BJ (cell line): ENCODE data around the gene WDR73. TPM values are rescaled to one million over a fixed set of nuclear protein-coding genes. Genes with fewer than 3 reads are reported as not detected.

ENCODE experiments used
- CTCF ChIA-PET: fragments of 350-600 bp; formaldehyde crosslinking; extraction: SDS; loops from one replicate; lab custom pipeline; 2021; ENCODE audit warnings: antibody characterized with exemption, inconsistent platforms; lab: Yijun Ruan, JAX
- POLR2A ChIA-PET: fragments of 300-600 bp; sonication (Branson Sonifier 250); formaldehyde crosslinking; extraction: SDS; loops from one replicate; lab custom pipeline; 2021; ENCODE audit warnings: antibody characterized with exemption; lab: Charles Lee
- DNase-seq: peaks from one replicate; pipeline ENCODE4 v3.0.0-alpha.2; 2011; ENCODE audit warnings: low read depth
- H3K27me3 ChIP-seq: 2 replicates; pipeline ENCODE4 v1.6.0; 2011; ENCODE audit warnings: low read length; ENCODE audit not compliant: control insufficient read depth, insufficient read depth
- H3K36me3 ChIP-seq: 2 replicates; pipeline ENCODE4 v1.5.1; 2011; ENCODE audit warnings: low read length; ENCODE audit not compliant: control insufficient read depth, insufficient read depth
- H3K4me3 ChIP-seq: 2 replicates; pipeline ENCODE4 v1.5.1; 2011; ENCODE audit warnings: low read depth, mild to moderate bottlenecking, control low read depth, low read length
- CTCF ChIP-seq: IDR thresholded peaks from 2 replicates; pipeline ENCODE4 v1.5.1; 2011; ENCODE audit warnings: low read depth, mild to moderate bottlenecking, control low read depth, inconsistent platforms, low read length, moderate library complexity; ENCODE audit not compliant: insufficient read depth
- polyA plus RNA-seq: library from polyadenylated mRNA; depleted of rRNA; stranded (reverse); fragments of >200 nt; gene quantifications from 2 replicates; pipeline ENCODE4 v1.2.3, GENCODE V29; 2011

Gene WDR73
- polyA plus RNA-seq, 1 experiment: 21.1 TPM

GRCh38 chr15:84600331-84600686 is 53.8 kb downstream of the WDR73 start:
- peaks cover 2% of the 10 kb centered on the region for H3K27me3 ChIP-seq
- POLR2A ChIA-PET: no interaction called here
- peak overlapping the region; percentile 97 for H3K4me3 ChIP-seq
- peak; percentile 37 for DNase-seq
- CTCF ChIA-PET: interaction anchor here (0.9 to 3.4 kb wide), 8 partner anchors 9 to 444 kb away, joined by 3 to 23 read pairs (median 4); partner anchors contain the start of gene WDR73
- peaks cover 3% of the 10 kb centered on the region; the same call in 1 of the 2 replicates for H3K36me3 ChIP-seq
- no peak for TF ChIP-seq CTCF

- POLR2A ChIA-PET: no interaction called here
- DNase-seq: no peak
- H3K27me3 ChIP-seq: peaks cover 3% of the 10 kb centered on the region
- peaks cover 3% of the 10 kb centered on the region; the same call in 1 of the 2 replicates for H3K36me3 ChIP-seq
- CTCF ChIA-PET: interaction anchor here (0.8 to 3.4 kb wide), 11 partner anchors 9 to 445 kb away, joined by 3 to 23 read pairs (median 5); partner anchors contain the start of gene WDR73
- TF ChIP-seq CTCF: no peak
- peak overlapping the region; percentile 97; the same call in 1 of the 2 replicates for H3K4me3 ChIP-seq
Observed at GRCh38 chr15:84599906-84600305, 54.2 kb downstream of the WDR73 start.

GRCh38 chr15:84598993-84599392 is 55.1 kb downstream of the WDR73 start:
- peaks cover 3% of the 10 kb centered on the region for H3K27me3 ChIP-seq
- peak; percentile 79 for TF ChIP-seq CTCF
- no peak for DNase-seq
- peaks cover 1% of the 10 kb centered on the region; the same call in 1 of the 2 replicates for H3K36me3 ChIP-seq
- POLR2A ChIA-PET: no interaction called here
- no peak overlapping the region for H3K4me3 ChIP-seq
- CTCF ChIA-PET: interaction anchor here (0.6 to 3.4 kb wide), 22 partner anchors 10 to 445 kb away, joined by 3 to 23 read pairs (median 4); no protein-coding TSS in a partner anchor

- no peak overlapping the region for H3K4me3 ChIP-seq
- peaks cover 5% of the 10 kb centered on the region for H3K27me3 ChIP-seq
- ChIA-PET POLR2A (no interaction called here), CTCF (interaction anchor here (0.8 to 3.4 kb wide), 14 partner anchors 10 to 446 kb away, joined by 3 to 23 read pairs (median 6); no protein-coding TSS in a partner anchor)
- no peak for TF ChIP-seq CTCF
- DNase-seq: no peak
- H3K36me3 ChIP-seq: no peaks in the 10 kb centered on the region
Observed at GRCh38 chr15:84598250-84598649, 55.8 kb downstream of the WDR73 start.

GRCh38 chr15:84597296-84597695 is 56.8 kb downstream of the WDR73 start:
- TF ChIP-seq CTCF: no peak
- no peak for DNase-seq
- H3K4me3 ChIP-seq: no peak overlapping the region
- no peaks in the 10 kb centered on the region for H3K36me3 ChIP-seq
- CTCF ChIA-PET: interaction anchor here (0.6 to 1.9 kb wide), 3 partner anchors 10 to 816 kb away, joined by 3 to 7 read pairs (median 3); no protein-coding TSS in a partner anchor
- POLR2A ChIA-PET: no interaction called here
- peaks cover 7% of the 10 kb centered on the region for H3K27me3 ChIP-seq
